K562 (cell line): ENCODE data around the gene NRCAM. TPM values are rescaled to one million over a fixed set of nuclear protein-coding genes. Genes with fewer than 3 reads are reported as not detected.
A peak's percentile ranks its signal among the peaks of the same experiment; 100 is the strongest.

Experiments
- ATAC-seq: fragments of 200-7000 bp; cut with Tn5 transposase; 3 replicates; pipeline ENCODE4 v1.9.1; 2020; ENCODE audit warnings: moderate library complexity
- BruUV-seq: library from RNA; stranded (reverse); fragments of 400-500 nt; replicated peaks from 2 replicates; lab custom pipeline; 2021; lab: Mats Ljungman, UMichigan
- CTCF ChIA-PET: fragments of 300-600 bp; formaldehyde crosslinking; extraction: SDS; loops from one replicate; lab custom pipeline; 2021; ENCODE audit warnings: low intra/inter-chr PET ratio; lab: Yijun Ruan, JAX
- POLR2A ChIA-PET: fragments of 300-600, 350-650 bp; sonication (Branson Sonifier 250); formaldehyde crosslinking; extraction: SDS; loops from one replicate; lab custom pipeline; 2021; ENCODE audit warnings: antibody characterized with exemption, inconsistent platforms; lab: Yijun Ruan, JAX
- DNase-seq, 4 experiments: peaks; one replicate each; pipeline versions ENCODE4 v3.0.0 to v3.0.0-alpha.2; 2011 to 2018; ENCODE audit warnings: low spot score in 3 of 4, mixed read lengths in 3 of 4; ENCODE audit errors: extremely low read depth in 1 of 4
- FAIRE-seq: peaks from 2 replicates; lab custom pipeline; 2011; peaks lifted over from hg19 to GRCh38; lab: Jason Lieb, UNC
- H2AFZ ChIP-seq: 2 replicates; pipeline ENCODE4 v1.6.0; 2011; ENCODE audit warnings: low read depth, low read length, control low read depth, inconsistent platforms
- H3K27ac ChIP-seq: fragments of 200-600 bp; 3 replicates; pipeline ENCODE4 v1.8.0; 2011; ENCODE audit warnings: low read depth, mild to moderate bottlenecking, control low read depth, inconsistent platforms, low read length, moderate library complexity, mixed read lengths; ENCODE audit errors: extremely low read depth
- H3K27me3 ChIP-seq, 2 experiments: fragments of 300-600 bp in 1 of 2; 2 replicates in 1 of 2; 3 replicates in 1 of 2; pipeline versions ENCODE4 v1.6.0 to v1.8.0; 2011; ENCODE audit warnings: inconsistent platforms in 2 of 2, low read length in 2 of 2, mild to moderate bottlenecking in 1 of 2, mixed read lengths in 1 of 2, moderate library complexity in 1 of 2; ENCODE audit not compliant: control insufficient read depth in 2 of 2, insufficient read depth in 2 of 2
- H3K36me3 ChIP-seq: fragments of 300-600 bp; 3 replicates; pipeline ENCODE4 v1.8.0; 2011; ENCODE audit warnings: mild to moderate bottlenecking, low read length, inconsistent platforms; ENCODE audit not compliant: control insufficient read depth, insufficient read depth
- H3K4me1 ChIP-seq, 2 experiments: fragments of 200-600 bp in 1 of 2; replicated peaks in 1 of 2; 2 replicates in 1 of 2; 3 replicates in 1 of 2; pipeline versions ENCODE4 v1.5.1 to v1.8.0; 2011; ENCODE audit warnings: inconsistent platforms in 2 of 2, low read length in 2 of 2, mild to moderate bottlenecking in 1 of 2, mixed read lengths in 1 of 2, moderate library complexity in 1 of 2; ENCODE audit not compliant: control insufficient read depth in 2 of 2, insufficient read depth in 2 of 2
- H3K4me2 ChIP-seq: 2 replicates; pipeline ENCODE4 v1.6.1; 2011; ENCODE audit warnings: low read length, control low read depth, inconsistent platforms, mixed read lengths; ENCODE audit not compliant: insufficient read depth
- H3K4me3 ChIP-seq: fragments of 200-600 bp; sonication (generic), shearing (Covaris generic); 2 replicates; pipeline ENCODE4 v1.5.1; 2016; ENCODE audit warnings: control low read depth, inconsistent platforms
- H3K79me2 ChIP-seq: fragments of 200-600 bp; 3 replicates; pipeline ENCODE4 v1.8.0; 2011; ENCODE audit warnings: low read length, inconsistent platforms; ENCODE audit not compliant: control insufficient read depth, insufficient read depth
- H3K9ac ChIP-seq, 2 experiments: 2 replicates each; pipeline versions ENCODE4 v1.6.0 to v1.6.1; 2011; ENCODE audit warnings: low read depth in 2 of 2, low read length in 2 of 2, control low read depth in 1 of 2, inconsistent platforms in 1 of 2, mild to moderate bottlenecking in 1 of 2, mixed read lengths in 1 of 2; ENCODE audit not compliant: insufficient read depth in 1 of 2
- H3K9me1 ChIP-seq: one replicate; pipeline ENCODE4 v1.6.0; 2011; ENCODE audit warnings: inconsistent platforms, mild to moderate bottlenecking, low read length, moderate library complexity; ENCODE audit not compliant: control insufficient read depth, insufficient read depth
- H3K9me3 ChIP-seq: replicated peaks from 2 replicates; pipeline ENCODE4 v1.5.1; 2011; ENCODE audit warnings: low read depth, low read length, inconsistent platforms; ENCODE audit not compliant: control insufficient read depth, insufficient read depth
- H4K20me1 ChIP-seq: replicated peaks from 2 replicates; pipeline ENCODE4 v1.6.1; 2011; ENCODE audit warnings: low read length, inconsistent platforms, mixed read lengths; ENCODE audit not compliant: control insufficient read depth, insufficient read depth
- BCOR ChIP-seq: fragments of 450-650 bp; IDR thresholded peaks from 2 replicates; pipeline ENCODE4 v1.6.1; 2016
- CEBPB ChIP-seq: fragments of 450-650 bp; IDR thresholded peaks from 2 replicates; pipeline ENCODE4 v1.6.1; 2016; ENCODE audit warnings: missing genetic modification characterization, missing compliant biosample characterization
- CEBPG ChIP-seq, 3 experiments: fragments of 200-800 bp in 1 of 3; sonication (Bioruptor generic) in 1 of 3; sonication (generic) in 1 of 3; formaldehyde crosslinking in 1 of 3; IDR thresholded peaks in 2 of 3; conservative IDR thresholded peaks in 1 of 3; 2 replicates each; pipeline versions ENCODE4 v1.6.1 to v1.8.0; 2016 to 2022; ENCODE audit warnings: missing compliant biosample characterization in 2 of 3, missing genetic modification characterization in 2 of 3, mild to moderate bottlenecking in 1 of 3, missing genetic modification reagents in 1 of 3
- HOXB6 ChIP-seq: fragments of 250-450 bp; sonication (Bioruptor Pico); IDR thresholded peaks from 2 replicates; pipeline ENCODE4 v1.5.1; 2022; ENCODE audit warnings: mild to moderate bottlenecking, borderline replicate concordance
- JUND ChIP-seq, 2 experiments: IDR thresholded peaks; 2 replicates in 1 of 2; 3 replicates in 1 of 2; pipeline ENCODE4 v1.6.1; 2011; ENCODE audit warnings: borderline replicate concordance in 2 of 2, low read depth in 2 of 2, low read length in 2 of 2, improper control_type of control experiment in 1 of 2, missing biosample characterization in 1 of 2, missing genetic modification characterization in 1 of 2, missing genetic modification reagents in 1 of 2
- RBBP5 ChIP-seq: fragments of 200-600 bp; sonication (generic); IDR thresholded peaks from 2 replicates; pipeline ENCODE4 v1.6.1; 2012; ENCODE audit warnings: borderline replicate concordance, mild to moderate bottlenecking, low read length, control low read depth, inconsistent platforms; ENCODE audit not compliant: insufficient read depth, poor library complexity, severe bottlenecking
- YBX1 ChIP-seq: fragments of 450-650 bp; IDR thresholded peaks from 2 replicates; pipeline ENCODE4 v1.7.1; 2016; ENCODE audit warnings: mild to moderate bottlenecking
- WGBS: fragments of 100-300 bp; shearing (Covaris generic); methylation state at CpG from one replicate; pipeline ENCODE4 v1.1.6; 2016; ENCODE audit warnings: low coverage, mixed read lengths; ENCODE audit not compliant: insufficient coverage; ENCODE audit errors: missing lambda C conversion rate; 5-methylcytosine and 5-hydroxymethylcytosine counted together
- in situ Hi-C: fragments of 300-500 bp; cut with MboI; formaldehyde crosslinking; loops from 4 replicates; pipeline ENCODE4 v1.15.0; 2018; ENCODE audit warnings: inconsistent platforms, mixed read lengths
- intact Hi-C: fragments of 100-400 bp; cut with micrococcal nuclease; formaldehyde crosslinking; loops from 2 replicates; pipeline ENCODE4 v1.14.2; 2022
- polyA plus RNA-seq, 8 experiments: library from polyadenylated mRNA; depleted of rRNA in 4 of 8; stranded (reverse) in 5 of 8; unstranded in 3 of 8; fragments of >200 nt; fragmentation: Nextera tagmentation in 2 of 8; fragmentation: Illumina TruSeq in 1 of 8; extraction: Ambion mirVana in 2 of 8; extraction: Trizol in 1 of 8; gene quantifications; 2 replicates each; pipeline versions ENCODE4 v1.2.1 to v1.2.3, GENCODE V29; 2011 to 2014; ENCODE audit warnings: inconsistent platforms in 1 of 8, missing spikeins in 1 of 8
- total RNA-seq, 7 experiments: library from RNA; depleted of rRNA in 6 of 7; stranded (reverse); fragments of >200 nt in 6 of 7; fragmentation: Illumina TruSeq in 2 of 7; extraction: Trizol in 2 of 7; gene quantifications; 2 replicates each; pipeline versions ENCODE4 v1.2.1 to v1.2.3, GENCODE V29; 2011 to 2021; ENCODE audit warnings: low replicate concordance in 1 of 7
- TF ChIP-seq, protein P1 (sequence below), 2 experiments: fragments of 450-650 bp in 1 of 2; sonication (generic) in 1 of 2; formaldehyde crosslinking in 1 of 2; IDR thresholded peaks in 1 of 2; conservative IDR thresholded peaks in 1 of 2; 2 replicates each; pipeline versions ENCODE4 v1.6.1 to v1.8.1; 2016 to 2023; ENCODE audit warnings: mild to moderate bottlenecking in 2 of 2, moderate library complexity in 2 of 2, inconsistent platforms in 1 of 2, missing genetic modification reagents in 1 of 2
- TF ChIP-seq, protein P2 (sequence below): fragments of 450-650 bp; IDR thresholded peaks from 2 replicates; pipeline ENCODE4 v1.6.1; 2016; ENCODE audit warnings: borderline replicate concordance
- TF ChIP-seq, protein P3 (sequence below): fragments of 450-650 bp; IDR thresholded peaks from one replicate; pipeline ENCODE4 v1.6.1; 2018; ENCODE audit warnings: mild to moderate bottlenecking, moderate library complexity; ENCODE audit not compliant: partially characterized antibody

The NRCAM gene
- total and polyA plus RNA-seq, 9 of the 15 experiments (the other 6 are each of a cell fraction or from before 2014, with no cell fraction given) = 0.03 to 0.54 (median 0.12) TPM; not detected in 1

DNA sequence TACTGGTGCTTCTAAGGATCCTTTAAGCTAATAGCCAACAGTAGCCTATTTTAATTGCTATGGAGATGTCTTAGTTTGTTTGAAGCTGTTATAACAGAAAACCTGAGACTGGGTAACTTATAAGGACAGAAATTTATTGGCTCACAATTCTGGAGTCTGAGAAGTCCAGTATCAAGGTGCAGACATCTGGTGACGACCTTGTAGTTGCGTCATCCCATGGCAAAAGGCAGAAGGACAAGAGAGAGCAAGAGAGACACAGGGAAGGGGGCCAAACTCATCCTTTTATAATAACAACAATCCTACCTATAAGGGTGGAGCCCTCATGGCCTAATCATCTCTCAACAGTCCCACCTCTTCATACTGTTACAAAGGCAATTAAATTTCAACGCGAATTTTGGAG lies 39.1 kb downstream of the NRCAM start:
- ATAC-seq = peak; percentile 60
- ChIA-PET POLR2A (no interaction called here), CTCF (no interaction called here)
- FAIRE-seq = no peak
- H3K27me3 ChIP-seq = peaks cover 11 to 17% of the 10 kb centered on the region in 2 experiments
- WGBS = 4% methylated on average over 4 of the region's 4 CpGs
- H3K4me1 ChIP-seq = peaks cover 0 to 7% of the 10 kb centered on the region in 2 experiments; a peak in 2 of 5 replicates
- H3K9me3 ChIP-seq = no peaks in the 10 kb centered on the region
- in situ Hi-C loops = no loop called here
- no peaks in the 10 kb centered on the region for H3K9me1 ChIP-seq
- intact Hi-C loops = no loop called here
- H3K27ac ChIP-seq = no peak overlapping the region
- H3K4me3 ChIP-seq = no peak overlapping the region
- TF ChIP-seq RBBP5 = no peak
- TF ChIP-seq, protein P1, sequence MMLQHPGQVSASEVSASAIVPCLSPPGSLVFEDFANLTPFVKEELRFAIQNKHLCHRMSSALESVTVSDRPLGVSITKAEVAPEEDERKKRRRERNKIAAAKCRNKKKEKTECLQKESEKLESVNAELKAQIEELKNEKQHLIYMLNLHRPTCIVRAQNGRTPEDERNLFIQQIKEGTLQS (IDR thresholded peaks at IDR 0.05) = peak; percentile 87
- TF ChIP-seq, protein P1 (CRISPR knock-in tag; conservative IDR thresholded peaks at IDR 0.05) = no peak
- TF ChIP-seq, protein P2, sequence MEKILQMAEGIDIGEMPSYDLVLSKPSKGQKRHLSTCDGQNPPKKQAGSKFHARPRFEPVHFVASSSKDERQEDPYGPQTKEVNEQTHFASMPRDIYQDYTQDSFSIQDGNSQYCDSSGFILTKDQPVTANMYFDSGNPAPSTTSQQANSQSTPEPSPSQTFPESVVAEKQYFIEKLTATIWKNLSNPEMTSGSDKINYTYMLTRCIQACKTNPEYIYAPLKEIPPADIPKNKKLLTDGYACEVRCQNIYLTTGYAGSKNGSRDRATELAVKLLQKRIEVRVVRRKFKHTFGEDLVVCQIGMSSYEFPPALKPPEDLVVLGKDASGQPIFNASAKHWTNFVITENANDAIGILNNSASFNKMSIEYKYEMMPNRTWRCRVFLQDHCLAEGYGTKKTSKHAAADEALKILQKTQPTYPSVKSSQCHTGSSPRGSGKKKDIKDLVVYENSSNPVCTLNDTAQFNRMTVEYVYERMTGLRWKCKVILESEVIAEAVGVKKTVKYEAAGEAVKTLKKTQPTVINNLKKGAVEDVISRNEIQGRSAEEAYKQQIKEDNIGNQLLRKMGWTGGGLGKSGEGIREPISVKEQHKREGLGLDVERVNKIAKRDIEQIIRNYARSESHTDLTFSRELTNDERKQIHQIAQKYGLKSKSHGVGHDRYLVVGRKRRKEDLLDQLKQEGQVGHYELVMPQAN = no peak
- TF ChIP-seq JUND (IDR thresholded peaks at IDR 0.05; ENCODE audit: borderline replicate concordance, low read depth, low read length) = 0 out of 2 replicates have a peak, but pooled peaks have one; percentile 35
- no peak for TF ChIP-seq JUND (tag; IDR thresholded peaks at IDR 0.05; ENCODE audit: borderline replicate concordance, low read depth, low read length)
- 0 out of 2 replicates have a peak, but pooled peaks have one; percentile 44 for TF ChIP-seq CEBPG (CRISPR knock-in tag; IDR thresholded peaks at IDR 0.05)
- TF ChIP-seq CEBPG (tag; conservative IDR thresholded peaks at IDR 0.05 in 1 of 2, IDR thresholded peaks at IDR 0.05 in 1 of 2) = peak; percentile 74 to 81
- peak; percentile 81 for TF ChIP-seq CEBPB (tag)
- no peak for TF ChIP-seq YBX1
- TF ChIP-seq BCOR = no peak
- TF ChIP-seq, protein P3, sequence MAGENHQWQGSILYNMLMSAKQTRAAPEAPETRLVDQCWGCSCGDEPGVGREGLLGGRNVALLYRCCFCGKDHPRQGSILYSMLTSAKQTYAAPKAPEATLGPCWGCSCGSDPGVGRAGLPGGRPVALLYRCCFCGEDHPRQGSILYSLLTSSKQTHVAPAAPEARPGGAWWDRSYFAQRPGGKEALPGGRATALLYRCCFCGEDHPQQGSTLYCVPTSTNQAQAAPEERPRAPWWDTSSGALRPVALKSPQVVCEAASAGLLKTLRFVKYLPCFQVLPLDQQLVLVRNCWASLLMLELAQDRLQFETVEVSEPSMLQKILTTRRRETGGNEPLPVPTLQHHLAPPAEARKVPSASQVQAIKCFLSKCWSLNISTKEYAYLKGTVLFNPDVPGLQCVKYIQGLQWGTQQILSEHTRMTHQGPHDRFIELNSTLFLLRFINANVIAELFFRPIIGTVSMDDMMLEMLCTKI = no peak
- TF ChIP-seq HOXB6 (CRISPR knock-in tag) = no peak
- no peaks in the 10 kb centered on the region for H3K36me3 ChIP-seq
- H3K79me2 ChIP-seq = no peaks in the 10 kb centered on the region
- no peak overlapping the region for H2AFZ ChIP-seq
- no peak overlapping the region for H3K9ac ChIP-seq
- no TSS peak for BruUV-seq
- H3K4me2 ChIP-seq = no peak overlapping the region
- H4K20me1 ChIP-seq = no peaks in the 10 kb centered on the region
- no peak for DNase-seq
